ENCODE data around the gene TAPT1.

The TAPT1 gene

GRCh38 chr4:16248605-16249004, 22.3 kb upstream of the TAPT1 start:
- Histone ChIP-seq H4K20me1 (ENCODE audit: insufficient read depth, low read length) (no peaks in the 10 kb centered on the region), H3F3A (ENCODE audit: insufficient read depth, low read length) (no peaks in the 10 kb centered on the region), H3K27ac (ENCODE audit: low read depth, low read length, poor library complexity, severe bottlenecking) (no peak overlapping the region), H3K9me2 (ENCODE audit: low read depth, low read length) (no peaks in the 10 kb centered on the region), H3K9me3 (ENCODE audit: low read length) (no peaks in the 10 kb centered on the region), H3K4me3 (ENCODE audit: low read depth, low read length, poor library complexity, severe bottlenecking) (no peak overlapping the region), H3K27me3 (ENCODE audit: insufficient read depth, low read length) (no peaks in the 10 kb centered on the region), H3K4me2 (ENCODE audit: low read length) (no peak overlapping the region), H3K9ac (ENCODE audit: low read length) (no peak overlapping the region), H3K79me2 (ENCODE audit: insufficient read depth, low read length) (no peaks in the 10 kb centered on the region), H3K36me3 (ENCODE audit: insufficient read depth, low read length) (no peaks in the 10 kb centered on the region), H3K4me1 (ENCODE audit: insufficient read depth, low read length, severe bottlenecking) (no peaks in the 10 kb centered on the region), H2AFZ (ENCODE audit: low read length) (no peak overlapping the region)
- TF ChIP-seq EZH2 (IDR thresholded peaks at IDR 0.05; ENCODE audit: borderline replicate concordance, low read length), result no peak
- no peak for TF ChIP-seq CTCF (IDR thresholded peaks at IDR 0.05; ENCODE audit: low read length)

GRCh38 chr4:16245241-16245640, 19.0 kb upstream of the TAPT1 start:
- H3K9me2 ChIP-seq (ENCODE audit: low read depth, low read length), result no peaks in the 10 kb centered on the region
- H3K9ac ChIP-seq (ENCODE audit: low read length), result no peak overlapping the region
- H3K4me3 ChIP-seq (ENCODE audit: low read depth, low read length, poor library complexity, severe bottlenecking), result no peak overlapping the region
- no peak overlapping the region for H3K4me2 ChIP-seq (ENCODE audit: low read length)
- no peaks in the 10 kb centered on the region for H4K20me1 ChIP-seq (ENCODE audit: insufficient read depth, low read length)
- H3K4me1 ChIP-seq (ENCODE audit: insufficient read depth, low read length, severe bottlenecking), result no peaks in the 10 kb centered on the region
- no peak for TF ChIP-seq CTCF (IDR thresholded peaks at IDR 0.05; ENCODE audit: low read length)
- no peak for TF ChIP-seq EZH2 (IDR thresholded peaks at IDR 0.05; ENCODE audit: borderline replicate concordance, low read length)
- H3F3A ChIP-seq (ENCODE audit: insufficient read depth, low read length), result no peaks in the 10 kb centered on the region
- H3K9me3 ChIP-seq (ENCODE audit: low read length), result no peaks in the 10 kb centered on the region
- no peaks in the 10 kb centered on the region for H3K36me3 ChIP-seq (ENCODE audit: insufficient read depth, low read length)
- H3K79me2 ChIP-seq (ENCODE audit: insufficient read depth, low read length), result no peaks in the 10 kb centered on the region
- no peak overlapping the region for H2AFZ ChIP-seq (ENCODE audit: low read length)
- H3K27ac ChIP-seq (ENCODE audit: low read depth, low read length, poor library complexity, severe bottlenecking), result no peak overlapping the region
- no peaks in the 10 kb centered on the region for H3K27me3 ChIP-seq (ENCODE audit: insufficient read depth, low read length)

GRCh38 chr4:16243285-16243684, 17.0 kb upstream of the TAPT1 start:
- no peaks in the 10 kb centered on the region for H3K4me1 ChIP-seq (ENCODE audit: insufficient read depth, low read length, severe bottlenecking)
- H3K36me3 ChIP-seq (ENCODE audit: insufficient read depth, low read length), result no peaks in the 10 kb centered on the region
- no peaks in the 10 kb centered on the region for H3K9me3 ChIP-seq (ENCODE audit: low read length)
- no peak overlapping the region for H3K9ac ChIP-seq (ENCODE audit: low read length)
- no peaks in the 10 kb centered on the region for H3K9me2 ChIP-seq (ENCODE audit: low read depth, low read length)
- TF ChIP-seq EZH2 (IDR thresholded peaks at IDR 0.05; ENCODE audit: borderline replicate concordance, low read length), result no peak
- no peak for TF ChIP-seq CTCF (IDR thresholded peaks at IDR 0.05; ENCODE audit: low read length)
- no peaks in the 10 kb centered on the region for H3K27me3 ChIP-seq (ENCODE audit: insufficient read depth, low read length)
- no peaks in the 10 kb centered on the region for H4K20me1 ChIP-seq (ENCODE audit: insufficient read depth, low read length)
- no peak overlapping the region for H2AFZ ChIP-seq (ENCODE audit: low read length)
- H3K27ac ChIP-seq (ENCODE audit: low read depth, low read length, poor library complexity, severe bottlenecking), result no peak overlapping the region
- no peak overlapping the region for H3K4me2 ChIP-seq (ENCODE audit: low read length)
- no peaks in the 10 kb centered on the region for H3K79me2 ChIP-seq (ENCODE audit: insufficient read depth, low read length)
- no peaks in the 10 kb centered on the region for H3F3A ChIP-seq (ENCODE audit: insufficient read depth, low read length)
- H3K4me3 ChIP-seq (ENCODE audit: low read depth, low read length, poor library complexity, severe bottlenecking), result no peak overlapping the region

Data from OCI-LY1 (cell line).